Effector CD8-positive, alpha-beta T cell (primary cell): ENCODE measurements around the gene SMIM20.
A peak's percentile ranks its signal among the peaks of the same experiment; 100 is the strongest.
"Not testable (repeated sequence)": the region's sequence is repeated elsewhere in the genome, so short reads cannot be mapped to it uniquely, and the experiment has no call there.

ENCODE experiments used
- DNase-seq: peaks from one replicate; lab custom pipeline; 2025; lab: John Stamatoyannopoulos, UW

SMIM20 gene

GRCh38 chr4:25890571-25891485, 23.2 kb upstream of the SMIM20 start:
- no peak for DNase-seq

DNA sequence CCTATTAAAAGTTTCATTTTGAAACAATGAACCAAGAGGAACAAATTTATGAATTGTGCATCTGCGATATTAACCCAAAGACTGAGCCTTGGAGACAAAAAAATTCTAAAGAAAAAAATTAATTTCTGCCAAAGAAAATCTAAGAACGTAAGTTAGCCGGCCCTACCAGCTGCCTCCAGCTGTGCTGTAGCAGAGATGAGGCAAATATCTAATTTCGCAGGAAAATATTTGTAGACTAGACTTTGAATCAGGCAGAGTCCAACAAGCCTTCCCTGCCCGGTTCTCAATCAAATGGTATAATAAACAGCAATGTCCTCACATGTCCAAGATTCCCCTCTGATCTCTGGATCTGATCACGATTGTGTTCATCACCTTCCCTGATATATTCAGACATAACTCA, 21.2 kb upstream of the SMIM20 start:
- no peak for DNase-seq

GRCh38 chr4:25896776-25897539, 17.1 kb upstream of the SMIM20 start:
- no peak for DNase-seq

DNA sequence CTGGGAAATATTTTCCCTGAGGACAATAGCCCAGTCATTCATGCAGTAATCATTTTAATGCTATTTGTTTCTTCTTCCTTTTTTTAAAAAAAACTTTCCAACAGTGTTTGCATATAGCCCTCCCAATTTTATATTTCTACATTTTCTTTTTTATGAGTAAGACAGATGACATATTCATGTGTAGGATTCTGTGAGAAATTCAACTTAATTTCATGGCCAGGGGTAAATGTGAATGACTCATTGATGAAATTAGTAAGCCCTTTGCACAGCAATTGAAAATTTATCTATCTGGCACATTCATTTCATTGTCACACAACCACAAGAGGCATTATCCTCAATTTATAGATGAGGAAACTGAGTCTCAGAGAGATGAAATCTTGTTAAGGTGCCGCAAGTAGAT, 13.7 kb upstream of the SMIM20 start:
- no peak for DNase-seq

DNA sequence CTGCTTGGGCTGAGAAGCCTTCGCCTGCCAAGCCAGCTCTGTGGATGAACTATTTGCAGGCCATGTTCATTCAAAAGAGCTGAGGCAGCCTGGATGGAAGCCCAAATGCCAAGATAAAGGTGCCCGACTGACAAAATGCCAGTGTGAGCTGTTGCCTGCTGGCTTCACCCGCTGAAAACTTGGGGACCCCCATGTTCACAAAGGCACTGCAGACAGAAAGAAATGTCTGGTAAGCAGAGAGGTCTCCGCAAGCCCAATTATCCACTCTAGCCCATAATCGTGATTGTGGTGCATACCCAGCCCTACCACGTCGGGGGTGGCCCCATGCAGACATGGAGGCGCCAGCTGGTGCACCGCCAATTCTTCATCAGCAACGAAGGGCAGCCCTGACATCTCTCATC, 13.0 kb upstream of the SMIM20 start:
- no peak for DNase-seq

DNA sequence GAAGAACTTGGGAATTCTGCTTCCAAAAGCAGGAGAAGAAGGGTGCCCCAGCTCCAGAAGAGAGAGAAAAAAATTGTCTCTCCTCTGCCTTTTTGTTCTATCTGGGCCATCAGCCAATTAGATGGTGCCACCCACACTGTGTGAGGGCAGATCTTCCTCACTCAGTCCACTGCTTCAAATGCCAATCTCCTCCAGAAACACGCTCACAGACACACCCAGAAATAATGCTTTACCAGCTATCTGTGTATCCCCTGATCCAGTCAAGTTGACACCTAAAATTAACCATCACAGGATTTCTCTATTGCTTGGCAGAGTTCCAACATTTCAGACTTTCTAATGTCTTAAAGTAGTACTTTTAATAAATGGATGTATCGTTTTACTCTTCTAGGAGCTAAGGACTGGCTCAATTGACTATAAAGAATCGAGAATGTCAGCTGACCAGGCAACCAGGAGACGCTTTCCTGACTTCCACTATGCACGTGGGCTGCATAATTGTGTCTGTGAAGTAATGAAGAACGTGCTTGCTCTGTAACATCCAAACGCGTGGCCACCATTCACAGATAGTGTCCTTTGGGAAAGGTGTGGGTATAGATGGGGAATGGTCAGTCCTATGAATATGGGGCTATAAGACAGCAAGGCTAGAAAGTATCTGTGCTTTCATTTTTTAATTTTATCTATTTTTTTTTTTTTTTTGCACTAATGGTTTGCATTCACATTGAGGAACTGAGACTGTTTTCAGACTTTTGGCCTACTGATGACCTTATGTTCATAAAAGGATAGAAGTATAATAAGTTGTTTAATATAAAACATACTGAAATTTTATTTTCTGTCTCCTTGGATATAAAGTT, 9.9 kb upstream of the SMIM20 start:
- no peak for DNase-seq

DNA sequence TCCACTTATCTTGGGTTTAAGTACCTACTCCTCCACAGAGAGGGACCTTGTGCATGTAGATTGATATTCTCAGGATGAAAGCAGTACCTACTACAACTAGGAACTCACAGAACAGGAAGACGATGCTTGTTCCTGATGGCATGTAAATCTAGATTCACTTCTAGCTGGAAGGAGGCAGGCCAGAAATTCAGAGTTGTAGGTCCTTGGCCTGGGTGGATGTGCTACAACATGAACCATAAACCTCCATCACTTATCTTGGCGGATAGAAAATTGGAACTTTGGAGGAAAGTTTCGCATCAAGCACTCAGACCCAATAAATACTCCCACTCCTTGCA, 9.3 kb upstream of the SMIM20 start:
- no peak for DNase-seq

DNA sequence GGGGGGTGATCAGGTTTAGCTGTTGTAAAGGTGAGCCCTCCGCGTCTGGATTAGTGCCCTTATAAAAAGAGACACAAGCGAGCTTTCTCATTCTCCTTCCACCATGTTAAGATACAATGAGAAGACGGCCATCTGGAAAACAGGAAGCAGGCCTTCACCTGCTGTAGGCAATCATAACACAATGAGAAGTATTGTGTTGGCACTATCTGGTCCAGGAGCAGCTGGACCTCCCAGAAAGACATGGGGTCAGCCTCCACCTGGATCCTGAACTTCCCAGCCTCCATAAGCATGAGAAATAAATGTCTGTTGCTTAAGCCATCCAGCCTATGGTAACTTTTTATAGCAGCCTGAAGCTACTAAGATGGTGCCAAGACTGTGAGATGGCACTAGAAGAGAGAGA, 8.6 kb upstream of the SMIM20 start:
- DNase-seq = no peak

GRCh38 chr4:25906113-25906512, 7.9 kb upstream of the SMIM20 start:
- DNase-seq = not testable (repeated sequence)

GRCh38 chr4:25908491-25908901, 5.5 kb upstream of the SMIM20 start:
- no peak for DNase-seq

- no peak for DNase-seq
These were observed 2.7 kb upstream of the SMIM20 start for GRCh38 chr4:25911356-25911755.

- peak; percentile 19 for DNase-seq
These were observed 767 bp upstream of the SMIM20 start for GRCh38 chr4:25913056-25913850.

- no peak for DNase-seq
These were observed 791 bp downstream of the SMIM20 start for GRCh38 chr4:25914670-25915352.

DNA sequence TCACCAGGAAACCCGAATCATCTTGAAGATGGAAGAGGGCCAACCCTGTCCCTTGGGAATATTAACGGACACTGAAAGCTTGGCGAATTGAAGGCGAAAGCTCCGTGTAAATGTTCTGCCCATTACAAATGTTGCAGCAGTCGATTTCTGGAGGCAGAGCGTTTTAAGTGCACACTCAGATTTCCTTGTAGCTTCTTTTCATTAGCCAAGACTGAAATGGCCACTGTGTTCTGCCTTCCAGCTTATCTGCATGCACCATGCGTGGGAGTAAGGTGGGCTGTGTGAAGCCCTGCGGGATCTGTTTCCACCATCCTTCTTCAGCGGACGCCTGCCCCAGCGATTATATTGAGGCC, 1.3 kb downstream of the SMIM20 start:
- no peak for DNase-seq

DNA sequence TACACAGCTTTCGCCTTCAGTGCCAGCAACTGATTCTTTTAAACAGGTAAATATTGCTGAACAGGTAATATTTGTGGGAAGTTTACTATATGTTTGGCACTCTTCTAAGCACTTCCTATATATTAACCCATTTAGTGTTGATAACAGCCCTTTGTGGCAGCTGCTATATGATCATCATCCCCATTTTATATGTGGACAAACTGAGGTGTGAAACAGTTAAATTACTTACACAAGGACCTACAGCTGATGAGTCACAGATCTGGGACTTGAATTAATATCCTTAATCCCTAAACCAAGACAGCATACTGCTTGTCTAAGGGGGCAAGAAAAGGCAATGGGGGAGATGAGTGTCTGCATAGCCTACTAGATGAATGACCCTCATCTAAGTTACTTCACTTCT, 2.9 kb downstream of the SMIM20 start:
- DNase-seq = no peak

- no peak for DNase-seq
These were observed 5.7 kb downstream of the SMIM20 start for GRCh38 chr4:25919676-25920075.

GRCh38 chr4:25921922-25922321, 7.9 kb downstream of the SMIM20 start:
- DNase-seq = no peak

GRCh38 chr4:25922812-25923369, 8.9 kb downstream of the SMIM20 start:
- no peak for DNase-seq

- DNase-seq = no peak
These were observed 9.7 kb downstream of the SMIM20 start for GRCh38 chr4:25923745-25924144.

GRCh38 chr4:25925486-25926201, 11.6 kb downstream of the SMIM20 start:
- no peak for DNase-seq
